Vagina (tissue), 2 donors: ENCODE measurements around the gene WAC. TPM values are rescaled to one million over a fixed set of nuclear protein-coding genes. Genes with fewer than 3 reads are reported as not detected.
"Not testable (repeated sequence)": the region's sequence is repeated elsewhere in the genome, so short reads cannot be mapped to it uniquely, and the experiment has no call there.

Experiments used
- DNase-seq, 2 donors: peaks; one replicate each; pipeline ENCODE4 v3.0.0-alpha.2; 2017; ENCODE audit errors: extremely low spot score in 2 of 2
- H3K27ac ChIP-seq: fragments of 200-600 bp; sonication (generic); one replicate; pipeline ENCODE4 v1.5.1; 2019
- H3K27me3 ChIP-seq: fragments of 200-600 bp; sonication (generic); one replicate; pipeline ENCODE4 v1.5.1; 2019
- H3K36me3 ChIP-seq, 2 donors: fragments of 200-600 bp; sonication (generic); one replicate each; pipeline ENCODE4 v1.5.1; 2017 to 2019
- H3K4me1 ChIP-seq: fragments of 200-600 bp; sonication (generic); one replicate; pipeline ENCODE4 v1.5.1; 2019
- H3K4me3 ChIP-seq, 2 donors: fragments of 200-600 bp; sonication (generic); 1 replicate in 1 of 2; 2 replicates in 1 of 2; pipeline ENCODE4 v1.5.1; 2016 to 2019
- H3K9me3 ChIP-seq: fragments of 200-600 bp; sonication (generic); one replicate; pipeline ENCODE4 v1.5.1; 2019
- POLR2A ChIP-seq, 2 donors: fragments of 450-650 bp; IDR thresholded peaks; one replicate each; pipeline ENCODE4 v1.6.1; 2017; ENCODE audit warnings: antibody characterized with exemption in 2 of 2, mild to moderate bottlenecking in 2 of 2, moderate library complexity in 2 of 2
- POLR2AphosphoS5 ChIP-seq, 2 donors: sonication (generic); formaldehyde crosslinking; IDR thresholded peaks; one replicate each; pipeline ENCODE4 v1.9.0; 2017; ENCODE audit warnings: antibody characterized with exemption in 2 of 2, mild to moderate bottlenecking in 2 of 2, low read depth in 1 of 2; ENCODE audit not compliant: insufficient read depth in 1 of 2
- intact Hi-C: fragments of 100-400 bp; cut with DNase I; formaldehyde crosslinking; loops from one replicate; pipeline ENCODE4 v1.15.1; 2023
- total RNA-seq: library from RNA; depleted of rRNA; stranded (reverse); fragments of >200 nt; gene quantifications from one replicate; pipeline ENCODE4 v1.2.3, GENCODE V29; 2016
- TF ChIP-seq, protein P1 (sequence below), 3 experiments: fragments of 450-650 bp in 2 of 3; fragments of 200-600 bp in 1 of 3; sonication (generic) in 1 of 3; IDR thresholded peaks; one replicate each; pipeline ENCODE4 v1.5.1; 2017 to 2019; ENCODE audit warnings: antibody characterized with exemption in 3 of 3, mild to moderate bottlenecking in 2 of 3, moderate library complexity in 2 of 3

Gene WAC
- total RNA-seq, 1 donor from 2014 or later, result 112 TPM

DNA sequence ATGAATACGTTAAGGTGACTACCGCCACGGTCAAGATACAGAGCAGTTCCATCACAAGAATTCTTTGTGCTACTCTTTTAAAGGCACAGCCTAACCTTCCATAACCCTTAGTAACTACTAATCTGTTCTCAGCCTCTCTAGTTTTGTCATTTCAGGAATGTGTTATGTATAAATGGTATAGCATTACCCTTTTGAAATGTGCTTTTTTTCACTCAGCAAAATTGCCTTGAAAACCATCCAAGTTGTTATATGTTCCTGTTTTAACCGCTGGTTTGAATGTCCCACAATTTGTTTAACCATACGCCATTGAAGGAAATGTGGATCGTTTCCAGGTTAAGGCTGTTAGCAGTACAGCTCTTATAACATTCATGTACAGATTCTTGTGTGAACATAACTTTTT is 32.0 kb downstream of the WAC start:
- no peak for TF ChIP-seq POLR2AphosphoS5 (IDR thresholded peaks at IDR 0.05; ENCODE audit: insufficient read depth in 1 of 2, low read depth in 1 of 2)
- no peak for TF ChIP-seq POLR2A (IDR thresholded peaks at IDR 0.05)
- TF ChIP-seq, protein P1, sequence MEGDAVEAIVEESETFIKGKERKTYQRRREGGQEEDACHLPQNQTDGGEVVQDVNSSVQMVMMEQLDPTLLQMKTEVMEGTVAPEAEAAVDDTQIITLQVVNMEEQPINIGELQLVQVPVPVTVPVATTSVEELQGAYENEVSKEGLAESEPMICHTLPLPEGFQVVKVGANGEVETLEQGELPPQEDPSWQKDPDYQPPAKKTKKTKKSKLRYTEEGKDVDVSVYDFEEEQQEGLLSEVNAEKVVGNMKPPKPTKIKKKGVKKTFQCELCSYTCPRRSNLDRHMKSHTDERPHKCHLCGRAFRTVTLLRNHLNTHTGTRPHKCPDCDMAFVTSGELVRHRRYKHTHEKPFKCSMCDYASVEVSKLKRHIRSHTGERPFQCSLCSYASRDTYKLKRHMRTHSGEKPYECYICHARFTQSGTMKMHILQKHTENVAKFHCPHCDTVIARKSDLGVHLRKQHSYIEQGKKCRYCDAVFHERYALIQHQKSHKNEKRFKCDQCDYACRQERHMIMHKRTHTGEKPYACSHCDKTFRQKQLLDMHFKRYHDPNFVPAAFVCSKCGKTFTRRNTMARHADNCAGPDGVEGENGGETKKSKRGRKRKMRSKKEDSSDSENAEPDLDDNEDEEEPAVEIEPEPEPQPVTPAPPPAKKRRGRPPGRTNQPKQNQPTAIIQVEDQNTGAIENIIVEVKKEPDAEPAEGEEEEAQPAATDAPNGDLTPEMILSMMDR (IDR thresholded peaks at IDR 0.05), result no peak
- no peak overlapping the region for H3K4me3 ChIP-seq
- DNase-seq, result no peak
- no peaks in the 10 kb centered on the region for H3K36me3 ChIP-seq
- H3K4me1 ChIP-seq, result peaks cover 65% of the 10 kb centered on the region
- H3K27me3 ChIP-seq, result no peaks in the 10 kb centered on the region
- no peak overlapping the region for H3K27ac ChIP-seq
- H3K9me3 ChIP-seq, result no peaks in the 10 kb centered on the region
- intact Hi-C loops, result no loop called here

DNA sequence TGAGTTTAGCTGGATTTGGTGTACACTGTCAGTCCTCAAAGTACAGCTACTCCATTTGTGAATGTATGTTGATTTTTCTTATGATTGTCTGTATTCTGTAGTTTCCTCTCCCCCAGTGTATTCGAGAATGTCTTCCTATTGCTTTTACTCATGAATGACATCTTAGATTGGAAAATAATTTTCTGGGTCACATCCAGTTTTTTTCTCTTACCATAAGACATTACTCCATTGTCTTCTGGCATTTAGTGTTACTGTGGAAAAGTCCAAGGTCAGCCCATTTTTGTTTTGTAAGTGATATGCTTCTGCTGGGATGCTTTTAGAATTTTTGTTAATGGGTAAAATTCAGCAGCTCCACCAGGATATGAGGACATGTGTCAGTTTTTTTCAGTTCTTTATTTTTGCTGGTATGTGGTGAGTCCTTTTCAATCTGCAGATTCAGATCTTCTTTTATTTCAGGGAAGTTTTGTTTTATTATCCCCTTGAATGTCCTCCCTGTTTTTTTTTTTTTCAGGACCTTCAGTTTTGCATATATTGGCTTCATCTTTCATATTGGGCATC is 33.6 kb downstream of the WAC start:
- Histone ChIP-seq H3K27me3 (no peaks in the 10 kb centered on the region), H3K4me3 (no peak overlapping the region), H3K36me3 (no peaks in the 10 kb centered on the region), H3K4me1 (peaks cover 72% of the 10 kb centered on the region), H3K9me3 (no peaks in the 10 kb centered on the region), H3K27ac (no peak overlapping the region)
- intact Hi-C loops, result no loop called here
- TF ChIP-seq, protein P1 (IDR thresholded peaks at IDR 0.05), result no peak
- TF ChIP-seq POLR2AphosphoS5 (IDR thresholded peaks at IDR 0.05; ENCODE audit: insufficient read depth in 1 of 2, low read depth in 1 of 2) (no peak), POLR2A (IDR thresholded peaks at IDR 0.05) (no peak)
- DNase-seq, result no peak

DNA sequence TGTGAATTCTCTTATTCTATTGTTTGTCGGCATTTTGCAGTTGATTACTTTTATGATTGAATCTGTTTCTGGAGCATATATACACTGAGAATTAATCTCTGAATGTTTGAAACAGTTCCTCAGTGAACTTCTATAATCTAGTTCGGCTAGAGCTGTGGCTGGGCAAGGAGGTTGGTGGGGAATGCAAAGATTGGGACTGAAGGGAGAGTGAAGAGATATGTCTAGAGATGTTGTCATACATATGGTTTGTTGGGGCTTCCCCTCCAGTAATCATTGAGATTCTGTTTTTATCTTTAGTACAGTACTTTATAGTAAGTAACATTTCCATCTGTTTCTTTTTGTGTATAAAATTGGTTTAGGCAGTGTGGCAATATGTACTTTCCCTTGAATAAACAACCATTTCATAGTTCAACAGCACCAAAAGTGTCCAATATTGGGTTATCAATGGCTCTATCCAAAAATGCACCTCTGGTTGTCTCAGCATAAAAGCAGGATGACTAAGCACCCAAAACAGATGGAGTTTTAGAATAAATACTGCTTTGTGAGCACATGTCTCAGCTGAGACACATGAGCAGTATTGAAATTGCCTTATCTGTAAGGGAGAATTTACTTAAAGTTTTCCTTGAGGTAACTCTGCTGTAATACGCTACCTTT is 36.7 kb downstream of the WAC start:
- H3K27ac ChIP-seq, result no peak overlapping the region
- intact Hi-C loops, result no loop called here
- TF ChIP-seq, protein P1 (IDR thresholded peaks at IDR 0.05), result no peak
- TF ChIP-seq POLR2AphosphoS5 (IDR thresholded peaks at IDR 0.05; ENCODE audit: insufficient read depth in 1 of 2, low read depth in 1 of 2) (no peak), POLR2A (IDR thresholded peaks at IDR 0.05) (no peak)
- no peak overlapping the region for H3K4me3 ChIP-seq
- DNase-seq, result no peak
- no peaks in the 10 kb centered on the region for H3K36me3 ChIP-seq
- H3K9me3 ChIP-seq, result no peaks in the 10 kb centered on the region
- peaks cover 92% of the 10 kb centered on the region for H3K4me1 ChIP-seq
- H3K27me3 ChIP-seq, result no peaks in the 10 kb centered on the region

DNA sequence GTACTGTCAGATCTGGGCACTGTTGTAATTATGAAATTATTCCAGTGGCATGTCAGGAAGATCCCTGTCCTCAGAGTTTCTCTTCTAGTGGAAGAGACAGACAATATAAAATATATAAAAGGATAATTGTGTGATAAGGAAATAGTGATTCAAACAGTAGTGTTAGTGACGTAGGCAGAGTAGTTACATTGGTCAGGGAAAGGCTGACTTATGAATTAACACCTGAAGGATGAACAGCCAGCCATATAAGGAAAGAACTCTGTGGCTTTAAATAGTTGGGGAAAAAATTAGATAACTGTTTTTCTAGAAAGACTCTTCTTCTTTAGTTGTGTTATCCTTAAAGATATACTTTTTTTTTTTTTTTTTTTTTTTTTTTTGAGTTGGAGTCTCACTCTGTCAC is 37.7 kb downstream of the WAC start:
- Histone ChIP-seq H3K4me1 (peaks cover 89% of the 10 kb centered on the region), H3K9me3 (no peaks in the 10 kb centered on the region), H3K4me3 (no peak overlapping the region), H3K36me3 (no peaks in the 10 kb centered on the region), H3K27ac (no peak overlapping the region), H3K27me3 (no peaks in the 10 kb centered on the region)
- intact Hi-C loops, result no loop called here
- no peak for DNase-seq
- TF ChIP-seq, protein P1 (IDR thresholded peaks at IDR 0.05), result no peak
- TF ChIP-seq POLR2AphosphoS5 (IDR thresholded peaks at IDR 0.05; ENCODE audit: insufficient read depth in 1 of 2, low read depth in 1 of 2), result no peak
- no peak for TF ChIP-seq POLR2A (IDR thresholded peaks at IDR 0.05)

DNA sequence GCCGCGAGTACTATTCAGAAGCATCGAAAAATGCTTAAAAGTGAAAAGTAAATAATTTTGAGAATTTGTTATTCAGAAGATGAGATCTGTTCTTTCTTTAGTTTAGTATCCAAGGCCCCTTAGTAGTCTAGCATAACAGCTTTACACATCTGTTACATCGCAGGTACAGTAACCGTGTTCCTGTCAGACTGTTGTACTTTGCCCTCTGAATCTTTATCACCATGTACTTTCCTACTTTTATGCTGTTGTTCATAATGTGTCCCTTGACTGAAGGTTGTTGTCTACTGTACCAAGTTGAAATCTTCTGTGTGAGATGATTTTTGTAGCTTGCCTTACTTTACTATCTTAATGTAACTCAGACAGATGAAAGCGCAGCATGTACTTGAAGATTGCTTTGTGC is 38.3 kb downstream of the WAC start:
- intact Hi-C loops, result no loop called here

DNA sequence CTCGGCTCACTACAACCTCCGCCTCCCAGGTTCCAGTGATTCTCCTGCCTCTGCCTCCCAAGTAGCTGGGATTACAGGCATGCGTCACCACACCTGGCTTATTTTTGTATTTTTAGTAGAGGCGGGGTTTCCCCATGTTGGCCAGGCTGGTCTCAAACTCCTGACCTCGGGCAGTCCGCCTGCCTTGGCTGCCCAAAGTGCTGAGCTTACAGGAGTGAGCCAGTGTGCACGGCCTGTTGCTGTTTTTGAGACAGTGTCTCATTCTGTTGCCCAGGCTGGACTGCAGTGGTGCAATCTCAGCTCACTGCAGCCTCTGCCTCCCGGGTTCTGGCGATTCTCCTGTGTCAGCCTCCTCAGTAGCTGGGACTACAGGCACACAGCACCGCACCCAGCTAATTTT is 41.3 kb downstream of the WAC start:
- H3K36me3 ChIP-seq, H3K27me3 ChIP-seq, H3K27ac ChIP-seq, intact Hi-C loops, H3K4me3 ChIP-seq, H3K9me3 ChIP-seq, DNase-seq: not testable (repeated sequence)
- H3K4me1 ChIP-seq, result peaks cover 83% of the 10 kb centered on the region

More for the DNA sequence above, 38.3 kb downstream of the WAC start:
- Histone ChIP-seq H3K4me1 (peaks cover 89% of the 10 kb centered on the region), H3K36me3 (no peaks in the 10 kb centered on the region), H3K27ac (no peak overlapping the region), H3K4me3 (no peak overlapping the region), H3K9me3 (no peaks in the 10 kb centered on the region), H3K27me3 (no peaks in the 10 kb centered on the region)
- TF ChIP-seq, protein P1 (IDR thresholded peaks at IDR 0.05), result no peak
- no peak for TF ChIP-seq POLR2AphosphoS5 (IDR thresholded peaks at IDR 0.05; ENCODE audit: insufficient read depth in 1 of 2, low read depth in 1 of 2)
- DNase-seq, result no peak
